DND-41 (cell line): ENCODE results near the gene RANBP3L.

Source experiments
- ATAC-seq: fragments of 200-7000 bp; cut with Tn5 transposase; 3 replicates; pipeline ENCODE4 v1.9.1; 2021; ENCODE audit warnings: low read depth; ENCODE audit not compliant: insufficient read depth
- DNase-seq: peaks from one replicate; pipeline ENCODE4 v3.0.0-alpha.2; 2020
- H2AFZ ChIP-seq: 2 replicates; pipeline ENCODE4 v1.6.0; 2012; ENCODE audit warnings: low read depth, low read length
- H3K27ac ChIP-seq: 2 replicates; pipeline ENCODE4 v1.5.1; 2012; ENCODE audit warnings: low read length, inconsistent platforms
- H3K27me3 ChIP-seq: fragments of 200-600 bp; sonication (generic); 2 replicates; pipeline ENCODE4 v1.6.0; 2012; ENCODE audit warnings: low read length, mild to moderate bottlenecking, inconsistent platforms; ENCODE audit not compliant: insufficient read depth, poor library complexity
- H3K36me3 ChIP-seq: 2 replicates; pipeline ENCODE4 v1.5.1; 2012; ENCODE audit warnings: low read length, inconsistent platforms; ENCODE audit not compliant: insufficient read depth
- H3K4me1 ChIP-seq: 2 replicates; pipeline ENCODE4 v1.5.1; 2012; ENCODE audit warnings: mild to moderate bottlenecking, low read length; ENCODE audit not compliant: insufficient read depth
- H3K4me2 ChIP-seq: 2 replicates; pipeline ENCODE4 v1.6.0; 2012; ENCODE audit warnings: mild to moderate bottlenecking, moderate library complexity, low read length, inconsistent platforms; ENCODE audit not compliant: insufficient read depth
- H3K4me3 ChIP-seq, 2 experiments: fragments of 200-600 bp in 1 of 2; shearing (Covaris generic) in 1 of 2; 2 replicates each; pipeline ENCODE4 v1.5.1; 2012 to 2016; ENCODE audit warnings: inconsistent platforms in 2 of 2, low read length in 2 of 2, mild to moderate bottlenecking in 2 of 2, low read depth in 1 of 2, moderate library complexity in 1 of 2
- H3K79me2 ChIP-seq: 2 replicates; pipeline ENCODE4 v1.6.0; 2012; ENCODE audit warnings: low read length, inconsistent platforms; ENCODE audit not compliant: insufficient read depth
- H3K9ac ChIP-seq: 2 replicates; pipeline ENCODE4 v1.6.0; 2012; ENCODE audit warnings: low read depth, mild to moderate bottlenecking, inconsistent platforms, low read length, moderate library complexity
- H3K9me3 ChIP-seq: 2 replicates; pipeline ENCODE4 v1.5.1; 2012; ENCODE audit warnings: low read length, moderate library complexity, mild to moderate bottlenecking, inconsistent platforms; ENCODE audit not compliant: insufficient read depth, severe bottlenecking
- H4K20me1 ChIP-seq: 2 replicates; pipeline ENCODE4 v1.6.0; 2012; ENCODE audit warnings: low read length; ENCODE audit not compliant: insufficient read depth
- EZH2 ChIP-seq: IDR thresholded peaks from 3 replicates; pipeline ENCODE4 v1.6.1; 2012; ENCODE audit warnings: borderline replicate concordance, low read depth, mild to moderate bottlenecking, moderate library complexity, low read length, inconsistent platforms; ENCODE audit not compliant: severe bottlenecking
- TF ChIP-seq, protein P1 (sequence below): IDR thresholded peaks from 2 replicates; pipeline ENCODE4 v1.5.1; 2012; ENCODE audit warnings: borderline replicate concordance, low read length, moderate library complexity, mild to moderate bottlenecking; ENCODE audit not compliant: poor library complexity, severe bottlenecking; ENCODE audit errors: extremely low read depth

The RANBP3L gene

DNA sequence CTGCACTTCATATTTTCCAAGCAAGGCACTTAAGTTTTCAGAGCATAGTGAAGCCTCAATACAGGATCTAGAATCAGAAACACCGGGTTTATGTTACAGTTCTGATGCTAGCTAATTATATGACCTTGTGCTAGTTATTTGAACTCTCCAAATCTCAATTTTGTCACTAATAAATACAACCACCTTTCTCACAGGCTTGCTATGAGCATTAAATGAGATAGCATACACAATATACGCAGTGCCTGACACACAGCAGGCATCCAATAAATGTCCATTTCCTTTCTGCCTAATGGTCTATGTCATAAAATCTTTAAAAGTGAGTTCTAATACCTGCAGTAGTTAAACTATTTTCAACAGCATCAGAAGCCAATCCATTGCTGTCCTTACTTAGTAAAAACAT lies 92.9 kb downstream of the RANBP3L start:
- TF ChIP-seq, protein P1, sequence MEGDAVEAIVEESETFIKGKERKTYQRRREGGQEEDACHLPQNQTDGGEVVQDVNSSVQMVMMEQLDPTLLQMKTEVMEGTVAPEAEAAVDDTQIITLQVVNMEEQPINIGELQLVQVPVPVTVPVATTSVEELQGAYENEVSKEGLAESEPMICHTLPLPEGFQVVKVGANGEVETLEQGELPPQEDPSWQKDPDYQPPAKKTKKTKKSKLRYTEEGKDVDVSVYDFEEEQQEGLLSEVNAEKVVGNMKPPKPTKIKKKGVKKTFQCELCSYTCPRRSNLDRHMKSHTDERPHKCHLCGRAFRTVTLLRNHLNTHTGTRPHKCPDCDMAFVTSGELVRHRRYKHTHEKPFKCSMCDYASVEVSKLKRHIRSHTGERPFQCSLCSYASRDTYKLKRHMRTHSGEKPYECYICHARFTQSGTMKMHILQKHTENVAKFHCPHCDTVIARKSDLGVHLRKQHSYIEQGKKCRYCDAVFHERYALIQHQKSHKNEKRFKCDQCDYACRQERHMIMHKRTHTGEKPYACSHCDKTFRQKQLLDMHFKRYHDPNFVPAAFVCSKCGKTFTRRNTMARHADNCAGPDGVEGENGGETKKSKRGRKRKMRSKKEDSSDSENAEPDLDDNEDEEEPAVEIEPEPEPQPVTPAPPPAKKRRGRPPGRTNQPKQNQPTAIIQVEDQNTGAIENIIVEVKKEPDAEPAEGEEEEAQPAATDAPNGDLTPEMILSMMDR = no peak
- TF ChIP-seq EZH2 = no peak
- ATAC-seq = no peak
- Histone ChIP-seq H3K27me3 (no peaks in the 10 kb centered on the region), H3K4me3 (no peak overlapping the region), H3K9me3 (no peaks in the 10 kb centered on the region), H3K9ac (no peak overlapping the region), H3K36me3 (peaks cover 29% of the 10 kb centered on the region; the same call in 1 of the 2 replicates), H4K20me1 (no peaks in the 10 kb centered on the region), H3K4me2 (no peak overlapping the region), H2AFZ (no peak overlapping the region), H3K79me2 (no peaks in the 10 kb centered on the region), H3K27ac (no peak overlapping the region), H3K4me1 (no peaks in the 10 kb centered on the region)
- no peak for DNase-seq

DNA sequence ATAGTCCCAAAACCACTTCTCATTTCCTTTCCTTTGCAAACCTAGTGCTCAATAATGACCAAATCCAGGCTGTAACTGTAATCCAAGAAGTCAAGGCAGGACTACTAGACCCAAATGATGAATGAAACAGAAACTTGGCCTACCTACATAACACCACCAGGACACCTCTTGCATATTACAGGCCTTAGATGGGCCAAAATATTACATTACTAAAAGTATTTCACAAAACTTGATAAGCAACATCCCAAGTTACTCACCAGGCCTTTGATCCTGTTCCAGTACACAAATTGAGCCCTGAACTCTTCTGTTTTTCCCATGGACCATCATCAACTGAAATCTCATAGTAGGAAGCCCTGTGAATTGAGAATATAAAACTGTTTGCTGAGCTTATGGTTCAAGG lies 94.8 kb downstream of the RANBP3L start:
- TF ChIP-seq EZH2 = no peak
- TF ChIP-seq, protein P1 = no peak
- Histone ChIP-seq H3K9ac (no peak overlapping the region), H3K36me3 (peaks cover 34% of the 10 kb centered on the region; the same call in 1 of the 2 replicates), H3K79me2 (no peaks in the 10 kb centered on the region), H3K4me1 (no peaks in the 10 kb centered on the region), H4K20me1 (no peaks in the 10 kb centered on the region), H3K27ac (no peak overlapping the region), H3K4me3 (no peak overlapping the region), H3K9me3 (no peaks in the 10 kb centered on the region), H3K4me2 (no peak overlapping the region), H2AFZ (no peak overlapping the region), H3K27me3 (no peaks in the 10 kb centered on the region)
- no peak for ATAC-seq
- no peak for DNase-seq

DNA sequence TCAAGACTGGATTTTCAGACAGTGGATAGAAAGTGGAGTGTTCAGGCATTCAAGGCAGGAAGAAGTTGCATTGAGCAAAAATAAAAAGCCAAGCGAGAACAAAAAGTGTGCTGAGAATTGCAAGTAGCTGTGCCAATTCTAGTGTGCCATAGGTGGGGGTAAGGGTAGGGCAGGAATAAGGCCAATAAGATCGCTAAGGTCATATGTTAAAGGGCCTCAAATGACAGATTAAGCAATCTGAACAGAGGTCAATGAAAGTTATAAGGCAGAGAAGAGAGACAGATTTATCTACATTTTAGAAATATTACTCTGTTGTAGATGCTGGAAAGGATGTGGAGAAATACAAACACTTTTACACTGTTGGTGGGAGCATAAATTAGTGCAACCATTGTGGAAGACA lies 96.4 kb downstream of the RANBP3L start:
- Histone ChIP-seq H3K9me3 (no peaks in the 10 kb centered on the region), H3K27ac (no peak overlapping the region), H3K4me2 (no peak overlapping the region), H3K36me3 (peaks cover 37% of the 10 kb centered on the region), H3K4me3 (no peak overlapping the region), H3K9ac (no peak overlapping the region), H4K20me1 (no peaks in the 10 kb centered on the region), H3K27me3 (no peaks in the 10 kb centered on the region), H3K79me2 (no peaks in the 10 kb centered on the region), H2AFZ (no peak overlapping the region), H3K4me1 (no peaks in the 10 kb centered on the region)
- TF ChIP-seq, protein P1 = no peak
- TF ChIP-seq EZH2 = no peak
- ATAC-seq (no peak), DNase-seq (no peak)

DNA sequence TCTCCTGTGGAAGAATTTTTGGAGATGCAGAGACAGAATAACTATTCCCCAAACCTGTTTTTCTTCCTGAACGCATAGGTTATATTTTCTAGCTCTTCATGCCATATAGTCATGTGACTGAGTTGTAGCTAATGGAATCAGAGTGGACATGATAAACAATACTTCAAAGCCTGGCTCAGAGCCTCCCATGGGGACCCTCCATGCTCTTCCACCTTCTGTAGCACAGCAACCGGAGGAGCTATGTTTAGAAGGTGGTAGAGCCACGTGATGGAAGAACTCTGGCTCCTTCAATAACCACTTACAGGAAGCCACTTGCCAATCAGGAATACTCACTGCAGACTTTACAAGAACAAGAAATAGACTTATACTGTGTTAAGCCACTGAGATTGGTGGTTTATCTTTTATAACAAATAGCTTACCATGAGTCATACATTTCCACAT lies 99.2 kb downstream of the RANBP3L start:
- DNase-seq = no peak

More for the DNA sequence above, 99.2 kb downstream of the RANBP3L start:
- no peak for ATAC-seq
- no peaks in the 10 kb centered on the region for H3K4me1 ChIP-seq
- H3K9ac ChIP-seq = no peak overlapping the region
- peaks cover 55% of the 10 kb centered on the region for H3K36me3 ChIP-seq
- no peaks in the 10 kb centered on the region for H3K9me3 ChIP-seq
- H2AFZ ChIP-seq = no peak overlapping the region
- no peak overlapping the region for H3K27ac ChIP-seq
- H3K79me2 ChIP-seq = no peaks in the 10 kb centered on the region
- no peaks in the 10 kb centered on the region for H3K27me3 ChIP-seq
- TF ChIP-seq EZH2 = no peak
- no peak overlapping the region for H3K4me3 ChIP-seq
- no peak overlapping the region for H3K4me2 ChIP-seq
- H4K20me1 ChIP-seq = no peaks in the 10 kb centered on the region
